H1 (cell line): ENCODE measurements around the gene DIPK1B. TPM values are rescaled to one million over a fixed set of nuclear protein-coding genes. Genes with fewer than 3 reads are reported as not detected.
A peak's percentile ranks its signal among the peaks of the same experiment; 100 is the strongest.

ENCODE experiments used
- CTCF ChIA-PET: fragments of 300-600 bp; sonication (Branson Sonifier 250); formaldehyde crosslinking; loops from one replicate; lab custom pipeline; 2021; ENCODE audit not compliant: partially characterized antibody; lab: Charles Lee
- POLR2A ChIA-PET: fragments of 300-600 bp; sonication (Branson Sonifier 250); formaldehyde crosslinking; loops from one replicate; lab custom pipeline; 2021; ENCODE audit warnings: inconsistent platforms; ENCODE audit not compliant: partially characterized antibody; lab: Charles Lee
- DNase-seq, 2 experiments: peaks; one replicate each; pipeline versions ENCODE4 v3.0.0 to v3.0.0-alpha.2; 2010 to 2022; ENCODE audit warnings: low spot score in 2 of 2, low read depth in 1 of 2, mixed read lengths in 1 of 2
- FAIRE-seq: peaks from 2 replicates; lab custom pipeline; 2011; peaks lifted over from hg19 to GRCh38; lab: Jason Lieb, UNC
- H2AFZ ChIP-seq: 2 replicates; pipeline ENCODE4 v1.8.1; 2012; ENCODE audit warnings: low read length, inconsistent platforms
- H2AK5ac ChIP-seq: 2 replicates; pipeline ENCODE4 v1.6.1; 2013; ENCODE audit warnings: low read depth, low read length
- H2BK120ac ChIP-seq: replicated peaks from 2 replicates; pipeline ENCODE3; 2013; ENCODE audit warnings: low read depth, low read length, inconsistent platforms
- H2BK12ac ChIP-seq: 2 replicates; pipeline ENCODE4 v1.6.1; 2013; ENCODE audit warnings: low read depth, low read length
- H2BK15ac ChIP-seq: 2 replicates; pipeline ENCODE4 v1.6.1; 2013; ENCODE audit warnings: low read length
- H2BK20ac ChIP-seq: 2 replicates; pipeline ENCODE4 v1.6.1; 2013; ENCODE audit warnings: low read length
- H2BK5ac ChIP-seq: 2 replicates; pipeline ENCODE4 v1.6.1; 2013; ENCODE audit warnings: low read depth, low read length
- H3K14ac ChIP-seq: 2 replicates; pipeline ENCODE4 v1.6.1; 2013; ENCODE audit warnings: inconsistent platforms; ENCODE audit not compliant: insufficient read length
- H3K18ac ChIP-seq: 2 replicates; pipeline ENCODE4 v1.6.1; 2013; ENCODE audit warnings: low read length; ENCODE audit errors: extremely low read depth
- H3K23ac ChIP-seq: 2 replicates; pipeline ENCODE4 v1.6.1; 2013; ENCODE audit warnings: inconsistent platforms; ENCODE audit not compliant: insufficient read length
- H3K23me2 ChIP-seq: 2 replicates; pipeline ENCODE4 v1.6.1; 2013; ENCODE audit warnings: low read depth, low read length
- H3K27ac ChIP-seq: 2 replicates; pipeline ENCODE4 v1.6.1; 2011; ENCODE audit warnings: low read depth, low read length, inconsistent platforms
- H3K27me3 ChIP-seq, 4 experiments: replicated peaks in 1 of 4; 1 replicate in 1 of 4; 2 replicates in 3 of 4; pipeline versions ENCODE4 v1.6.1 to v1.8.1; 2011 to 2013; ENCODE audit warnings: low read length in 3 of 4, mild to moderate bottlenecking in 3 of 4, inconsistent platforms in 2 of 4, mixed read lengths in 2 of 4, moderate library complexity in 1 of 4; ENCODE audit not compliant: control insufficient read depth in 3 of 4, insufficient read depth in 3 of 4; ENCODE audit errors: extremely low read depth in 1 of 4
- H3K36me3 ChIP-seq, 4 experiments: 2 replicates each; pipeline versions ENCODE4 v1.6.1 to v1.8.1; 2011 to 2013; ENCODE audit warnings: mild to moderate bottlenecking in 4 of 4, low read length in 3 of 4, moderate library complexity in 2 of 4, control low read depth in 1 of 4, inconsistent platforms in 1 of 4; ENCODE audit not compliant: insufficient read depth in 4 of 4, control insufficient read depth in 2 of 4
- H3K4ac ChIP-seq: replicated peaks from 2 replicates; pipeline ENCODE3; 2013; ENCODE audit warnings: low read length, low read depth, mixed read lengths, inconsistent platforms; ENCODE audit not compliant: insufficient read length
- H3K4me1 ChIP-seq, 4 experiments: replicated peaks in 1 of 4; 1 replicate in 1 of 4; 2 replicates in 3 of 4; pipeline versions ENCODE4 v1.6.1 to v1.8.1; 2011 to 2013; ENCODE audit warnings: low read length in 3 of 4, inconsistent platforms in 2 of 4, mixed read lengths in 1 of 4; ENCODE audit not compliant: insufficient read depth in 4 of 4, control insufficient read depth in 3 of 4
- H3K4me2 ChIP-seq, 2 experiments: 2 replicates each; pipeline versions ENCODE4 v1.6.1 to v1.8.1; 2011 to 2013; ENCODE audit warnings: low read depth in 2 of 2, low read length in 2 of 2, control low read depth in 1 of 2, inconsistent platforms in 1 of 2, mild to moderate bottlenecking in 1 of 2; ENCODE audit not compliant: insufficient read depth in 1 of 2
- H3K4me3 ChIP-seq, 4 experiments: fragments of 200-600, 300-600 bp in 1 of 4; sonication (generic), shearing (Covaris generic), sonication (Bioruptor Twin) in 1 of 4; 2 replicates each; pipeline versions ENCODE4 v1.5.1 to v1.8.1; 2011 to 2016; ENCODE audit warnings: low read length in 4 of 4, low read depth in 3 of 4, control low read depth in 2 of 4, inconsistent platforms in 2 of 4, mild to moderate bottlenecking in 2 of 4, mixed read lengths in 1 of 4, moderate library complexity in 1 of 4; ENCODE audit not compliant: insufficient read depth in 2 of 4; ENCODE audit errors: extremely low read depth in 1 of 4
- H3K56ac ChIP-seq: replicated peaks from 2 replicates; pipeline ENCODE3; 2013; ENCODE audit warnings: low read depth, mild to moderate bottlenecking, mixed read lengths, low read length, inconsistent platforms; ENCODE audit not compliant: insufficient read length
- H3K79me1 ChIP-seq: 2 replicates; pipeline ENCODE4 v1.6.1; 2013; ENCODE audit warnings: low read depth, low read length, control low read depth
- H3K79me2 ChIP-seq, 2 experiments: 2 replicates each; pipeline versions ENCODE4 v1.6.1 to v1.8.1; 2012 to 2013; ENCODE audit warnings: low read length in 2 of 2, mild to moderate bottlenecking in 2 of 2, inconsistent platforms in 1 of 2; ENCODE audit not compliant: insufficient read depth in 2 of 2, control insufficient read depth in 1 of 2
- H3K9ac ChIP-seq, 4 experiments: replicated peaks in 1 of 4; 1 replicate in 1 of 4; 2 replicates in 3 of 4; pipeline versions ENCODE4 v1.6.1 to v1.8.1; 2011 to 2013; ENCODE audit warnings: low read depth in 3 of 4, low read length in 3 of 4, control low read depth in 2 of 4, mild to moderate bottlenecking in 2 of 4, moderate library complexity in 2 of 4, inconsistent platforms in 1 of 4; ENCODE audit errors: extremely low read depth in 1 of 4
- H3K9me3 ChIP-seq, 2 experiments: 2 replicates each; pipeline versions ENCODE4 v1.6.1 to v1.8.1; 2012 to 2013; ENCODE audit warnings: mild to moderate bottlenecking in 2 of 2, moderate library complexity in 2 of 2, control low read depth in 1 of 2, inconsistent platforms in 1 of 2, low read depth in 1 of 2, low read length in 1 of 2, mixed read lengths in 1 of 2; ENCODE audit not compliant: insufficient read depth in 2 of 2
- H4K20me1 ChIP-seq, 2 experiments: replicated peaks in 1 of 2; 2 replicates each; pipeline versions ENCODE3 to v1.8.1; 2011 to 2013; ENCODE audit warnings: inconsistent platforms in 2 of 2, low read length in 2 of 2, mild to moderate bottlenecking in 1 of 2; ENCODE audit not compliant: insufficient read depth in 2 of 2, control insufficient read depth in 1 of 2
- H4K5ac ChIP-seq: 2 replicates; pipeline ENCODE4 v1.6.1; 2013; ENCODE audit warnings: low read length, low read depth, mixed read lengths, inconsistent platforms; ENCODE audit not compliant: insufficient read length
- H4K8ac ChIP-seq: 2 replicates; pipeline ENCODE4 v1.8.0; 2013; ENCODE audit warnings: mild to moderate bottlenecking, moderate library complexity, low read length, inconsistent platforms; ENCODE audit not compliant: insufficient read depth; ENCODE audit errors: extremely low read depth
- H4K91ac ChIP-seq: replicated peaks from 2 replicates; pipeline ENCODE3; 2013; ENCODE audit warnings: low read length, mixed read lengths, inconsistent platforms; ENCODE audit not compliant: insufficient read length
- BACH1 ChIP-seq: IDR thresholded peaks from 2 replicates; pipeline ENCODE4 v1.6.1; 2012; ENCODE audit warnings: low read length, improper control_type of control experiment
- CBX8 ChIP-seq: fragments of 300-800, 300-1000 bp; sonication (generic); IDR thresholded peaks from 2 replicates; pipeline ENCODE4 v1.7.1; 2016; ENCODE audit warnings: low read depth, low read length, borderline replicate concordance
- CHD1 ChIP-seq: IDR thresholded peaks from 2 replicates; pipeline ENCODE4 v1.6.1; 2012; ENCODE audit warnings: low read depth, low read length, improper control_type of control experiment
- EP300 ChIP-seq, 2 experiments: IDR thresholded peaks; 1 replicate in 1 of 2; 2 replicates in 1 of 2; pipeline ENCODE4 v1.6.1; 2011 to 2012; ENCODE audit warnings: low read depth in 2 of 2, low read length in 2 of 2, mild to moderate bottlenecking in 2 of 2, borderline replicate concordance in 1 of 2, inconsistent platforms in 1 of 2, moderate library complexity in 1 of 2
- EZH2 ChIP-seq: fragments of 200-600 bp; sonication (generic); IDR thresholded peaks from 2 replicates; pipeline ENCODE4 v1.7.1; 2012; ENCODE audit warnings: low read depth, mild to moderate bottlenecking, moderate library complexity, low read length, inconsistent platforms; ENCODE audit not compliant: severe bottlenecking
- MAX ChIP-seq: IDR thresholded peaks from 2 replicates; pipeline ENCODE4 v1.6.1; 2012; ENCODE audit warnings: inconsistent platforms
- RAD21 ChIP-seq, 2 experiments: IDR thresholded peaks in 1 of 2; conservative IDR thresholded peaks in 1 of 2; 2 replicates each; pipeline ENCODE4 v1.6.1; 2011; ENCODE audit warnings: low read depth in 2 of 2, low read length in 2 of 2, improper control_type of control experiment in 1 of 2, inconsistent platforms in 1 of 2, mild to moderate bottlenecking in 1 of 2, moderate library complexity in 1 of 2
- RNF2 ChIP-seq: fragments of 200-900, 300-1000 bp; sonication (generic); IDR thresholded peaks from 2 replicates; pipeline ENCODE4 v1.7.1; 2016; ENCODE audit warnings: borderline replicate concordance, low read depth, mild to moderate bottlenecking, antibody characterized with exemption, low read length; ENCODE audit not compliant: poor library complexity, severe bottlenecking; ENCODE audit errors: missing control alignments
- SRF ChIP-seq: IDR thresholded peaks from 2 replicates; pipeline ENCODE4 v1.6.1; 2011; ENCODE audit warnings: mild to moderate bottlenecking, low read depth, low read length, moderate library complexity
- TCF12 ChIP-seq: IDR thresholded peaks from 2 replicates; pipeline ENCODE4 v1.6.1; 2011; ENCODE audit warnings: low read depth, mild to moderate bottlenecking, low read length
- TEAD4 ChIP-seq: IDR thresholded peaks from 2 replicates; pipeline ENCODE4 v1.6.1; 2012; ENCODE audit warnings: low read depth, low read length, inconsistent platforms, mixed read lengths
- WGBS, 2 experiments: shearing (Covaris generic) in 1 of 2; methylation state at CpG; one replicate each; pipeline versions ENCODE4 v1.1.6 to v1.1.7; 2013 to 2015; ENCODE audit warnings: low lambda C conversion rate in 2 of 2, mixed read lengths in 2 of 2, inconsistent platforms in 1 of 2, low coverage in 1 of 2, missing lambda C conversion rate in 1 of 2; ENCODE audit not compliant: insufficient replicate concordance in 2 of 2, insufficient coverage in 1 of 2, insufficient read length in 1 of 2; ENCODE audit errors: extremely low coverage in 1 of 2, missing lambda C conversion rate in 1 of 2; 5-methylcytosine and 5-hydroxymethylcytosine counted together
- polyA plus RNA-seq, 7 experiments: library from polyadenylated mRNA; depleted of rRNA in 3 of 7; stranded (reverse) in 5 of 7; unstranded in 2 of 7; fragments of >200 nt in 5 of 7; fragments of 200-250 nt in 2 of 7; gene quantifications; 1 replicate in 5 of 7; 2 replicates in 1 of 7; 4 replicates in 1 of 7; pipeline versions ENCODE4 v1.2.1 to v1.2.3, GENCODE V29; 2011 to 2013; ENCODE audit warnings: missing spikeins in 2 of 7, mixed read lengths in 2 of 7
- total RNA-seq: library from RNA; stranded (reverse); fragmentation: NEBNext Ultra II Directional; extraction: Animal tissue kit (Norgen Biotek cat#: 25700); gene quantifications from 2 replicates; pipeline ENCODE4 v1.2.1, GENCODE V29; 2021

The DIPK1B gene
- total and polyA plus RNA-seq, 2 of the 8 experiments (the other 6 are each of a cell fraction or from before 2014, with no cell fraction given): 32.3 to 64.8 TPM

DNA sequence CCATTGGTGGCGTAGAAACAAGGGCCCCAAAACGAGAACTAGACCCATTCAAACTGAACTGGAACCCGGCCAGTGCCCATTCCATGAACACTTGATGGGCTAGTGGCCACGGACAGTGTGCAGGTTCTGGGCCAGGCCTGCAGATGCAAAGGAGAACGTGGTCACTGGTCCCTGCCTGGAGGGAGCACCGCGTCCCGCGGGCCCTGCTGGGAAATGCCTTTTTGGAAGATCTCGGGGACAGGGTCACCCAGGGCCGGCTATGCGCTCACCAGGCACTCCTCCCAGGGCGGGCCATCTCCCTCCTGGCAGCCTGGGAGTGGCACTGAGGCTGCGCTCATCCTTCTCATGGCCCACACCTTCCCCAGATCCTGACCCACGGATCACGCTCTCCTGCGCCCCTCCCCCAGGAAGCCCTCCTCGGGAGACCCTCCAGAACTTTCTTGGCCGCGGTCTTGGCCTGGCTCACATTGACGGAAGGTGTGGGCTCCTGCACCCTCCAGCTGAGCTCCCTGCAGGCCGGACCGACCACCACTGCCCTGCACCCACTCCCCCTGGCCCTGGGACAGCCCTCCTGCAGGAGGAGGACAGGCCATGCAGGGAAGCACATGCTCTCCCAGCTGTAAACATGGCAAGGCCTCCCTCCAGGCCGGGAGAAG is 2.8 kb upstream of the DIPK1B start:
- ChIA-PET POLR2A (interaction anchor here (5.0 kb wide), 1 partner anchor 18 kb away, joined by 35 read pairs; no protein-coding TSS in a partner anchor), CTCF (interaction anchor here (1.0 kb wide), 1 partner anchor 10 kb away, joined by 3 read pairs; no protein-coding TSS in a partner anchor)
- no peaks in the 10 kb centered on the region for H3K9me3 ChIP-seq
- no peak overlapping the region for H2AK5ac ChIP-seq
- H2BK5ac ChIP-seq: no peak overlapping the region
- no peak overlapping the region for H3K23ac ChIP-seq
- no peak overlapping the region for H3K9ac ChIP-seq
- peaks cover 3% of the 10 kb centered on the region; the same call in 1 of the 2 replicates for H3K23me2 ChIP-seq
- H4K20me1 ChIP-seq: peaks cover 10 to 11% of the 10 kb centered on the region in 2 experiments
- no peak overlapping the region for H2AFZ ChIP-seq
- no peak overlapping the region for H2BK15ac ChIP-seq
- peak overlapping the region; percentile 23 for H3K4ac ChIP-seq
- FAIRE-seq (no peak), DNase-seq (no peak)
- H3K14ac ChIP-seq: no peak overlapping the region
- H3K79me1 ChIP-seq: peaks cover 14% of the 10 kb centered on the region
- H4K5ac ChIP-seq: no peak overlapping the region
- H4K91ac ChIP-seq: no peak overlapping the region
- no peak overlapping the region for H3K27ac ChIP-seq
- H3K27me3 ChIP-seq: peaks cover 0 to 5% (median 3%) of the 10 kb centered on the region in 4 experiments; a peak in 4 of 7 replicates
- no peaks in the 10 kb centered on the region for H3K36me3 ChIP-seq
- H3K79me2 ChIP-seq: peaks cover 0 to 11% of the 10 kb centered on the region in 2 experiments; a peak in 1 of 4 replicates
- H2BK12ac ChIP-seq: peak overlapping the region; percentile 77; the same call in 1 of the 2 replicates
- no peak overlapping the region for H3K56ac ChIP-seq
- 0 out of 2 replicates have a peak overlapping the region, but pooled peaks have one; percentile 61 for H2BK20ac ChIP-seq
- H3K4me1 ChIP-seq: peaks cover 0 to 12% (median 6%) of the 10 kb centered on the region in 4 experiments; a peak in 5 of 7 replicates
- WGBS, 2 experiments: 91% methylated on average over 24 of the region's 24 CpGs; no CpG with 5 or more reads in 1 of the 2 experiments
- H3K18ac ChIP-seq: no peak overlapping the region; the same call in 1 of the 2 replicates
- H3K4me2 ChIP-seq: no peak overlapping the region
- H2BK120ac ChIP-seq: no peak overlapping the region
- no peak overlapping the region for H3K4me3 ChIP-seq
- H4K8ac ChIP-seq: no peak overlapping the region
- TF ChIP-seq MAX: no peak
- TF ChIP-seq TCF12: no peak
- TF ChIP-seq CBX8: no peak
- no peak for TF ChIP-seq RAD21 (IDR thresholded peaks at IDR 0.05 in 1 of 2, conservative IDR thresholded peaks at IDR 0.05 in 1 of 2; ENCODE audit: low read depth in 2 of 2, low read length in 2 of 2)
- TF ChIP-seq TEAD4: no peak
- TF ChIP-seq RNF2: no peak
- TF ChIP-seq BACH1: no peak
- no peak for TF ChIP-seq CHD1
- TF ChIP-seq EZH2: no peak
- no peak for TF ChIP-seq EP300 (IDR thresholded peaks at IDR 0.05; ENCODE audit: borderline replicate concordance in 1 of 2, low read depth in 2 of 2, low read length in 2 of 2)
- no peak for TF ChIP-seq SRF
